M059J (cell line): ENCODE data around the gene BCLAF3. TPM values are rescaled to one million over a fixed set of nuclear protein-coding genes. Genes with fewer than 3 reads are reported as not detected.

Experiments
- DNase-seq: peaks from one replicate; pipeline ENCODE4 v3.0.0-alpha.2; 2012; ENCODE audit warnings: low read depth
- total RNA-seq: library from RNA; depleted of rRNA; stranded (reverse); fragments of >200 nt; shearing (Covaris generic); gene quantifications from 2 replicates; pipeline ENCODE4 v1.2.3, GENCODE V29; 2014; rRNA removed

The BCLAF3 gene
- 3.2 and 5.1 TPM in 2 replicates for total RNA-seq

GRCh38 chrX:19990556-19991349 lies at the start of gene BCLAF3:
Gene BCLAF3 (minus strand): TSS chrX:19991061. CDS start chrX:19970264, 20,797 bp downstream.
- peak; percentile 87 for DNase-seq

GRCh38 chrX:20038966-20039365 lies 48.1 kb upstream of the BCLAF3 start:
- no peak for DNase-seq

- DNase-seq = no peak
Measured at GRCh38 chrX:20037186-20037585, 46.3 kb upstream of the BCLAF3 start.

GRCh38 chrX:20032201-20032600 lies 41.3 kb upstream of the BCLAF3 start:
- peak; percentile 53 for DNase-seq

- no peak for DNase-seq
Measured at GRCh38 chrX:20029728-20030127, 38.9 kb upstream of the BCLAF3 start.

- DNase-seq = no peak
Measured at GRCh38 chrX:20028588-20028987, 37.7 kb upstream of the BCLAF3 start.

GRCh38 chrX:20026278-20026677 lies 35.4 kb upstream of the BCLAF3 start:
- DNase-seq = peak; percentile 70

- no peak for DNase-seq
Measured at GRCh38 chrX:20019672-20020365, 29.0 kb upstream of the BCLAF3 start.

- DNase-seq = no peak
Measured at GRCh38 chrX:20016616-20016945, 25.7 kb upstream of the BCLAF3 start.

- no peak for DNase-seq
Measured at GRCh38 chrX:20015945-20016615, 25.2 kb upstream of the BCLAF3 start.

GRCh38 chrX:20015422-20015821 lies 24.6 kb upstream of the BCLAF3 start:
- no peak for DNase-seq

- DNase-seq = no peak
Measured at GRCh38 chrX:20011608-20012007, 20.7 kb upstream of the BCLAF3 start.

- no peak for DNase-seq
Measured at GRCh38 chrX:20007962-20008622, 17.2 kb upstream of the BCLAF3 start.

GRCh38 chrX:20005883-20006282 lies 15.0 kb upstream of the BCLAF3 start:
- no peak for DNase-seq

GRCh38 chrX:20001588-20001987 lies 10.7 kb upstream of the BCLAF3 start:
- DNase-seq = no peak

GRCh38 chrX:19991350-19991718 lies 473 bp upstream of the BCLAF3 start:
- DNase-seq = no peak

- DNase-seq = peak; percentile 18
Measured at GRCh38 chrX:19990151-19990555, 708 bp downstream of the BCLAF3 start.

GRCh38 chrX:19987856-19988255 lies 3.0 kb downstream of the BCLAF3 start:
- no peak for DNase-seq

- no peak for DNase-seq
Measured at GRCh38 chrX:19986531-19986930, 4.3 kb downstream of the BCLAF3 start.

- no peak for DNase-seq
Measured at GRCh38 chrX:19981947-19982346, 8.9 kb downstream of the BCLAF3 start.

GRCh38 chrX:19975845-19976244 lies 15.0 kb downstream of the BCLAF3 start:
- DNase-seq = no peak

GRCh38 chrX:19972984-19973383 lies 17.9 kb downstream of the BCLAF3 start:
- no peak for DNase-seq
